COR-L47 (cell line): ENCODE data around the gene TMEM19.

Source experiments
- DNase-seq: peaks from one replicate; lab custom pipeline; 2025; lab: John Stamatoyannopoulos, UW

TMEM19 gene

GRCh38 chr12:71685914-71686657 is at the start of gene TMEM19:
Gene TMEM19, plus strand, starts transcription at chr12:71686082. Its CDS starts 599 bp downstream, at chr12:71686681.
- peak; percentile 77 for DNase-seq

- peak; percentile 84 for DNase-seq
These were observed 49.2 kb upstream of the TMEM19 start for GRCh38 chr12:71636704-71637115.

GRCh38 chr12:71638499-71638898 is 47.4 kb upstream of the TMEM19 start:
- no peak for DNase-seq

- no peak for DNase-seq
These were observed 46.5 kb upstream of the TMEM19 start for GRCh38 chr12:71639341-71639760.

GRCh38 chr12:71640316-71640715 is 45.6 kb upstream of the TMEM19 start:
- DNase-seq = no peak

- no peak for DNase-seq
These were observed 44.5 kb upstream of the TMEM19 start for GRCh38 chr12:71641390-71641789.

- DNase-seq = no peak
These were observed 43.6 kb upstream of the TMEM19 start for GRCh38 chr12:71642264-71642663.

- no peak for DNase-seq
These were observed 40.6 kb upstream of the TMEM19 start for GRCh38 chr12:71645268-71645667.

GRCh38 chr12:71646512-71646911 is 39.4 kb upstream of the TMEM19 start:
- no peak for DNase-seq

GRCh38 chr12:71648537-71648936 is 37.3 kb upstream of the TMEM19 start:
- DNase-seq = no peak

- DNase-seq = no peak
These were observed 36.5 kb upstream of the TMEM19 start for GRCh38 chr12:71649401-71649800.

GRCh38 chr12:71652656-71653055 is 33.2 kb upstream of the TMEM19 start:
- no peak for DNase-seq

GRCh38 chr12:71653137-71653536 is 32.7 kb upstream of the TMEM19 start:
- no peak for DNase-seq

GRCh38 chr12:71654200-71654599 is 31.7 kb upstream of the TMEM19 start:
- no peak for DNase-seq

- DNase-seq = no peak
These were observed 30.4 kb upstream of the TMEM19 start for GRCh38 chr12:71655495-71655894.

GRCh38 chr12:71655907-71656306 is 30.0 kb upstream of the TMEM19 start:
- no peak for DNase-seq

GRCh38 chr12:71656740-71657139 is 29.1 kb upstream of the TMEM19 start:
- no peak for DNase-seq

- no peak for DNase-seq
These were observed 23.8 kb upstream of the TMEM19 start for GRCh38 chr12:71661977-71662530.

- DNase-seq = no peak
These were observed 22.9 kb upstream of the TMEM19 start for GRCh38 chr12:71662849-71663560.

- DNase-seq = peak; percentile 99
These were observed 22.1 kb upstream of the TMEM19 start, which contains the start of the genes THAP2 and ZFC3H1 for GRCh38 chr12:71663561-71664410. Gene THAP2, plus strand, starts transcription at chr12:71664301. Its CDS starts 209 bp downstream, at chr12:71664510. Gene ZFC3H1, minus strand, starts transcription at chr12:71663848. Its CDS starts 238 bp downstream, at chr12:71663610.

GRCh38 chr12:71664411-71665089 is 21.3 kb upstream of the TMEM19 start:
- DNase-seq = peak; percentile 59
